Neuronal stem cell (in vitro differentiated cells): ENCODE data around the gene LAMA2.

Source experiments
- DNase-seq: peaks from one replicate; pipeline ENCODE4 v3.0.0-alpha.2; 2013; ENCODE audit warnings: low spot score
- H2AFZ ChIP-seq: one replicate; pipeline ENCODE4 v1.6.1; 2013; ENCODE audit warnings: mild to moderate bottlenecking, low read length, inconsistent platforms
- H2AK5ac ChIP-seq: 2 replicates; pipeline ENCODE4 v1.6.1; 2013; ENCODE audit warnings: low read depth, mild to moderate bottlenecking, inconsistent platforms, low read length, moderate library complexity, mixed read lengths
- H2BK120ac ChIP-seq: 2 replicates; pipeline ENCODE4 v1.6.1; 2013; ENCODE audit warnings: low read depth, mild to moderate bottlenecking, inconsistent platforms, low read length, moderate library complexity, mixed read lengths
- H2BK12ac ChIP-seq: one replicate; pipeline ENCODE4 v1.6.1; 2013; ENCODE audit warnings: low read length, inconsistent platforms
- H2BK15ac ChIP-seq: 2 replicates; pipeline ENCODE4 v1.6.1; 2013; ENCODE audit warnings: mild to moderate bottlenecking, low read length, inconsistent platforms, mixed read lengths
- H2BK5ac ChIP-seq: one replicate; pipeline ENCODE4 v1.6.1; 2013; ENCODE audit warnings: inconsistent platforms, mild to moderate bottlenecking, low read length, moderate library complexity
- H3K14ac ChIP-seq: one replicate; pipeline ENCODE4 v1.6.1; 2013; ENCODE audit warnings: low read length, inconsistent platforms
- H3K18ac ChIP-seq: 2 replicates; pipeline ENCODE4 v1.6.1; 2013; ENCODE audit warnings: low read length, inconsistent platforms
- H3K23ac ChIP-seq: 2 replicates; pipeline ENCODE4 v1.6.1; 2013; ENCODE audit warnings: low read depth, mild to moderate bottlenecking, mixed read lengths, low read length, inconsistent platforms; ENCODE audit not compliant: poor library complexity
- H3K27ac ChIP-seq: replicated peaks from 3 replicates; pipeline ENCODE4 v1.5.1; 2013; ENCODE audit warnings: low read length, inconsistent platforms
- H3K27me3 ChIP-seq, 3 experiments: 2 replicates each; pipeline ENCODE4 v1.6.1; 2013; ENCODE audit warnings: low read length in 3 of 3, mild to moderate bottlenecking in 2 of 3, inconsistent platforms in 1 of 3, low read depth in 1 of 3, mixed read lengths in 1 of 3, moderate library complexity in 1 of 3; ENCODE audit not compliant: control insufficient read depth in 3 of 3, insufficient read depth in 3 of 3
- H3K36me3 ChIP-seq, 2 donors: replicated peaks in 1 of 2; 2 replicates each; pipeline ENCODE4 v1.6.1; 2013; ENCODE audit warnings: low read length in 2 of 2; ENCODE audit not compliant: control insufficient read depth in 2 of 2, insufficient read depth in 2 of 2
- H3K4ac ChIP-seq: 2 replicates; pipeline ENCODE4 v1.6.1; 2013; ENCODE audit warnings: inconsistent platforms, mild to moderate bottlenecking, low read length, moderate library complexity
- H3K4me1 ChIP-seq, 2 donors: 1 replicate in 1 of 2; 2 replicates in 1 of 2; pipeline ENCODE4 v1.6.1; 2013; ENCODE audit warnings: low read length in 2 of 2, low read depth in 1 of 2; ENCODE audit not compliant: control insufficient read depth in 2 of 2, insufficient read depth in 1 of 2
- H3K4me2 ChIP-seq: one replicate; pipeline ENCODE4 v1.6.1; 2013; ENCODE audit warnings: mild to moderate bottlenecking, low read length, inconsistent platforms; ENCODE audit not compliant: insufficient read depth, poor library complexity, severe bottlenecking
- H3K4me3 ChIP-seq, 2 donors: 2 replicates each; pipeline ENCODE4 v1.5.1; 2013; ENCODE audit warnings: low read length in 2 of 2, mild to moderate bottlenecking in 2 of 2, inconsistent platforms in 1 of 2, moderate library complexity in 1 of 2
- H3K79me1 ChIP-seq: one replicate; pipeline ENCODE4 v1.6.1; 2013; ENCODE audit warnings: low read depth, mild to moderate bottlenecking, inconsistent platforms, low read length, moderate library complexity
- H3K9ac ChIP-seq: one replicate; pipeline ENCODE4 v1.6.1; 2013; ENCODE audit warnings: mild to moderate bottlenecking, low read depth, low read length, inconsistent platforms; ENCODE audit not compliant: poor library complexity
- H3K9me3 ChIP-seq, 2 donors: replicated peaks in 1 of 2; 2 replicates each; pipeline versions ENCODE3 to v1.6.1; 2013; ENCODE audit warnings: low read length in 2 of 2, mild to moderate bottlenecking in 2 of 2, inconsistent platforms in 1 of 2, low read depth in 1 of 2, mixed read lengths in 1 of 2, moderate library complexity in 1 of 2; ENCODE audit not compliant: control insufficient read depth in 2 of 2, insufficient read depth in 1 of 2
- H4K8ac ChIP-seq: one replicate; pipeline ENCODE4 v1.6.1; 2013; ENCODE audit warnings: low read depth, mild to moderate bottlenecking, inconsistent platforms, low read length, moderate library complexity
- H4K91ac ChIP-seq: one replicate; pipeline ENCODE4 v1.6.1; 2013; ENCODE audit warnings: low read length, low read depth, mild to moderate bottlenecking, inconsistent platforms; ENCODE audit not compliant: poor library complexity
- WGBS, 2 donors: extraction: QIAGEN DNeasy Blood & Tissue Kit; methylation state at CpG; one replicate each; pipeline ENCODE4 v1.1.7; 2013; ENCODE audit warnings: missing lambda C conversion rate in 2 of 2, mixed read lengths in 1 of 2; ENCODE audit not compliant: insufficient read length in 2 of 2, insufficient replicate concordance in 1 of 2; ENCODE audit errors: extremely low coverage in 2 of 2; 5-methylcytosine and 5-hydroxymethylcytosine counted together

LAMA2 gene

DNA sequence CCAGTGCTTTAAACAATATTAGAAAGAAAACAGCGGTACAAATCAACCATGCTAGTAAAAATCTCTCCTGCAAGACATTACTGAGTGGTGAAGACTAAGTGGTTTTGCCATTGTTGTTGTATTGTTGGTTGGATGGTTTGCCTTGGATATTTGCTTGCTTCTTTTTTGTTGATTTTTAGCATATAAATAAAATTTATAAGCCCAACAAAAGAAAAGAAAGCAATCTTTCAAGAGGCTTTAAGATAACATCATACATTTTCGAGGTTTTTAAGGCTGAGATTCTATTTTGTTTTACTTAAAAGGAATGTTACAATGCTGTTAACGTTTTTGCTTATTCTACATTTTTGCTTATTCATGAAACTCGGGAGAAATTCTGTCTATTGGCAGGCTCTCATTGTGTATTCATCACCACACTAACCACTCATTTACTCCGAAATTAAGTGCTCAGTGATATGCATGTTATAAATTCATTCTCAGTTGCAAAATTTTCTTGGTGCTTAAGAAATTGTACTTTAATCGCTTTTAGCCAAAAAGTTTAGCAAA lies 139.1 kb downstream of the LAMA2 start:
- no CpG with 5 or more reads among the region's 6 CpGs for WGBS, 2 donors
- no peak overlapping the region for H3K9ac ChIP-seq
- no peaks in the 10 kb centered on the region for H3K79me1 ChIP-seq

DNA sequence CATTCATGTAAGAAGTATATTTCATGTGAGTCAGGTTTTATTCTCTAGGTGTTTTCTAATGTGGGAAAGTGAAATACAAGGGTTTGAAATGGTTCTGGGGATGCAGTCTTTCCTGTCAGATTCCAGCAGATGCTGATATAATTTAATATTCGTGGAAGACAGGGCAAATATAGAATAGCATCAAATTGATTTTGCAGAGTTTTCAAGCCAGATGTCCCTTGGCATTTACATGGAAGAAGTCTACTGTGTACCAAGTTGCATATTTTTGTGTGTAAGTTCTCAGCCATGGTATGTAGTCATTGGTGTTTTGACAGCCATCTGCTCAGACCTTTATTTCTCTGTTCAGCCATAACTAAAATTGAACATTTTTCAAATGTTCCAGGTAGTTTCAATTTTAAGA lies 143.7 kb downstream of the LAMA2 start:
- no peaks in the 10 kb centered on the region for H3K9me3 ChIP-seq
- H3K79me1 ChIP-seq: no peaks in the 10 kb centered on the region
- H3K4me2 ChIP-seq: no peak overlapping the region
- no peak overlapping the region for H3K9ac ChIP-seq
- no peak overlapping the region for H2AFZ ChIP-seq
- DNase-seq: no peak
- no peaks in the 10 kb centered on the region for H3K27me3 ChIP-seq
- WGBS, 2 donors: no CpG with 5 or more reads among the region's 1 CpG
- no peak overlapping the region for H3K18ac ChIP-seq
- no peak overlapping the region for H3K14ac ChIP-seq
- H3K4me3 ChIP-seq: no peak overlapping the region
- H2BK120ac ChIP-seq: no peak overlapping the region
- H3K27ac ChIP-seq: no peak overlapping the region
- no peak overlapping the region for H2AK5ac ChIP-seq
- no peaks in the 10 kb centered on the region for H3K4me1 ChIP-seq
- H4K8ac ChIP-seq: no peak overlapping the region
- H3K23ac ChIP-seq: no peak overlapping the region
- H3K4ac ChIP-seq: no peak overlapping the region
- H2BK12ac ChIP-seq: no peak overlapping the region
- H4K91ac ChIP-seq: no peak overlapping the region
- H2BK5ac ChIP-seq: no peak overlapping the region
- H2BK15ac ChIP-seq: no peak overlapping the region
- H3K36me3 ChIP-seq: no peaks in the 10 kb centered on the region

More for the DNA sequence above, 139.1 kb downstream of the LAMA2 start:
- Histone ChIP-seq H2BK15ac (no peak overlapping the region), H3K27me3 (no peaks in the 10 kb centered on the region), H3K4me1 (no peaks in the 10 kb centered on the region), H3K4me3 (no peak overlapping the region), H3K18ac (no peak overlapping the region), H4K91ac (no peak overlapping the region), H3K4me2 (no peak overlapping the region), H2BK5ac (no peak overlapping the region), H2BK12ac (no peak overlapping the region), H3K9me3 (no peaks in the 10 kb centered on the region), H3K14ac (no peak overlapping the region), H2AK5ac (no peak overlapping the region), H4K8ac (no peak overlapping the region), H3K36me3 (no peaks in the 10 kb centered on the region), H2BK120ac (no peak overlapping the region), H3K27ac (no peak overlapping the region), H3K23ac (no peak overlapping the region), H2AFZ (no peak overlapping the region), H3K4ac (no peak overlapping the region)
- DNase-seq: no peak

DNA sequence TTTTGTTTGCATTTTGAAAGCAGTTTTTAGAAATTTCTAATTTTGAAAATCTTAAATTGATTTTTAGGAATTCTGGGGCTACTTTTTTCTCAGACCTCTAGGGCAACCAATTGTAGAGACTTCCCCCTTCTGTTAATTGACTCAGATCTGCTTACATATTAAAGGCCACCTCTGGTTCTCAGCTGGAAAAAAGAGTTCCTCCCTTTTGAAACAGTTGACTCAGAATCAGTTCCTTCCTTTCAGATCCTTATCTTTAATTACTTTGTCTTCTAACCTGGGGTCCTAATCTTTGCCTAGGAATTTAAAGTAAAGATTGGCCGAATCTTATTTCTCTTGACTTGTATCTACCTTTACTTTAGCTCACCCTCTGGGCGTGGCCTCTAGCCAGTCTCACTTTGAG lies 146.8 kb downstream of the LAMA2 start:
- Histone ChIP-seq H4K91ac (no peak overlapping the region), H3K14ac (no peak overlapping the region), H2BK12ac (no peak overlapping the region), H4K8ac (no peak overlapping the region), H3K27me3 (no peaks in the 10 kb centered on the region), H3K36me3 (no peaks in the 10 kb centered on the region), H3K18ac (no peak overlapping the region), H3K4me3 (no peak overlapping the region), H2AK5ac (no peak overlapping the region), H2BK120ac (no peak overlapping the region), H3K4me1 (no peaks in the 10 kb centered on the region), H2BK15ac (no peak overlapping the region), H3K4me2 (no peak overlapping the region), H3K27ac (no peak overlapping the region), H2BK5ac (no peak overlapping the region), H3K9ac (no peak overlapping the region), H2AFZ (no peak overlapping the region), H3K23ac (no peak overlapping the region), H3K4ac (no peak overlapping the region), H3K79me1 (no peaks in the 10 kb centered on the region), H3K9me3 (no peaks in the 10 kb centered on the region)
- no peak for DNase-seq
- no CpG with 5 or more reads among the region's 2 CpGs for WGBS, 2 donors

DNA sequence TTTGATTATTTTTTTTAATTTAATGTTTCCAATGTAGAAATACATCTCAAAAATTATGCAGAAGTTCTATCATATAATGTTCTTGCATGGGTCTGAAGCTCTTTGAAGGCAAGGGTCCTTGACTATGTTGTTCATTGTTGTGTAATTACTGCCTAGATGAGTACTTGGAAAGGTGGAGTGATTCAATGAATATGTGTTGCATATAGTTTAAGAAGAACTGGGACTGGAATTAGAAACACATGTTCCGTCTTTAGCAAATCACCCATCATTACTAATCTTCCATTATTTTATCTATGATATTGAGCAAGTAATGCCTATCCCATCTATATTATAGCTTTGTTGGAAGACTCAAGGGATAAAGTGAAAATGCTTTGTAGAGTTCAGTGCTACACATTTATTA lies 147.3 kb downstream of the LAMA2 start:
- no peak overlapping the region for H2BK15ac ChIP-seq
- no peaks in the 10 kb centered on the region for H3K9me3 ChIP-seq
- DNase-seq: no peak
- H2BK12ac ChIP-seq: no peak overlapping the region
- no peak overlapping the region for H3K4me3 ChIP-seq
- H3K27me3 ChIP-seq: no peaks in the 10 kb centered on the region
- no peak overlapping the region for H3K23ac ChIP-seq
- no peak overlapping the region for H3K14ac ChIP-seq
- H3K27ac ChIP-seq: no peak overlapping the region
- no peak overlapping the region for H2BK120ac ChIP-seq
- H3K36me3 ChIP-seq: no peaks in the 10 kb centered on the region
- no peak overlapping the region for H2BK5ac ChIP-seq
- H3K9ac ChIP-seq: no peak overlapping the region
- H3K79me1 ChIP-seq: no peaks in the 10 kb centered on the region
- no peak overlapping the region for H4K91ac ChIP-seq
- H4K8ac ChIP-seq: no peak overlapping the region
- WGBS, 2 donors: no CpG with 5 or more reads among the region's 1 CpG
- H3K4me1 ChIP-seq: no peaks in the 10 kb centered on the region
- H2AFZ ChIP-seq: no peak overlapping the region
- H2AK5ac ChIP-seq: no peak overlapping the region
- no peak overlapping the region for H3K4ac ChIP-seq
- no peak overlapping the region for H3K18ac ChIP-seq
- no peak overlapping the region for H3K4me2 ChIP-seq
